ENCODE data around the gene GDF7. TPM values are rescaled to one million over a fixed set of nuclear protein-coding genes. Genes with fewer than 3 reads are reported as not detected.

GDF7 gene
- total and polyA plus RNA-seq, 2 donors (not counting 3 experiments of a cell fraction or from before 2014, with no cell fraction given): 3.7 to 3.9 TPM

- H2AFZ ChIP-seq (ENCODE audit: low read depth, low read length): peak overlapping the region; percentile 96
- H3K4me3 ChIP-seq (replicated peaks in 1 of 3; ENCODE audit: insufficient read depth in 1 of 3, low read depth in 1 of 3, low read length in 3 of 3): peak overlapping the region in 1 of 3 experiments; percentile 52
- ChIA-PET POLR2A (interaction anchor here (1.1 to 3.3 kb wide), 2 partner anchors 171 to 205 kb away, joined by 3 to 12 read pairs; partner anchors contain the start of genes LDAH and RHOB), CTCF (interaction anchor here (0.8 to 3.5 kb wide), 23 partner anchors 9 to 311 kb away, joined by 3 to 22 read pairs (median 4); partner anchors contain the start of genes GDF7 and RHOB)
- no peaks in the 10 kb centered on the region for H3K9me3 ChIP-seq (replicated peaks; ENCODE audit: control insufficient read depth, insufficient read depth, low read length)
- TF ChIP-seq POLR2AphosphoS5 (IDR thresholded peaks at IDR 0.05; ENCODE audit: insufficient read depth, low read depth, low read length) (no peak), FOS (IDR thresholded peaks at IDR 0.05; ENCODE audit: borderline replicate concordance, insufficient read depth, low read length) (no peak)
- DNase-seq (ENCODE audit: low read depth, low spot score) (no peak), FAIRE-seq (no peak)
- peak overlapping the region; percentile 33 for H3K9ac ChIP-seq (replicated peaks; ENCODE audit: extremely low read depth, insufficient read depth, low read length)
- H3K27ac ChIP-seq (ENCODE audit: insufficient read depth, low read depth, low read length): no peak overlapping the region
- H3K4me1 ChIP-seq (ENCODE audit: control insufficient read depth, extremely low read depth, insufficient read depth, low read length): peaks cover 10% of the 10 kb centered on the region
- no TSS peak for BruUV-seq (replicated peaks)
- H3K4me2 ChIP-seq (ENCODE audit: insufficient read depth, low read length): peak overlapping the region; percentile 75
- H3K36me3 ChIP-seq (ENCODE audit: control insufficient read depth in 2 of 2, extremely low read depth in 1 of 2, insufficient read depth in 2 of 2, low read length in 2 of 2): no peaks in the 10 kb centered on the region
- no peaks in the 10 kb centered on the region for H3K9me1 ChIP-seq (replicated peaks; ENCODE audit: control insufficient read depth, extremely low read depth, insufficient read depth, low read length)
- dilution Hi-C loops (cut with MboI; ENCODE audit: extremely low pct_ligation_motif_present, low sequenced_read_pairs): no loop called here
- H4K20me1 ChIP-seq (replicated peaks; ENCODE audit: control insufficient read depth, extremely low read depth, insufficient read depth, low read length): no peaks in the 10 kb centered on the region
- H3K27me3 ChIP-seq (ENCODE audit: control insufficient read depth in 2 of 2, insufficient read depth in 2 of 2, low read length in 2 of 2): peaks cover 9 to 14% of the 10 kb centered on the region in 2 experiments
- intact Hi-C loops (cut with micrococcal nuclease): loop anchor here (1.0 kb wide), 1 partner anchor 208 kb away; no protein-coding TSS in a partner anchor
- no peaks in the 10 kb centered on the region for H3K79me2 ChIP-seq (ENCODE audit: control insufficient read depth, insufficient read depth, low read length)
Measured at GRCh38 chr2:20651731-20652099, 15.2 kb upstream of the GDF7 start.

GRCh38 chr2:20652141-20652540 is 14.8 kb upstream of the GDF7 start:
- Histone ChIP-seq H3K27me3 (ENCODE audit: control insufficient read depth in 2 of 2, insufficient read depth in 2 of 2, low read length in 2 of 2) (peaks cover 9 to 17% of the 10 kb centered on the region in 2 experiments), H3K79me2 (ENCODE audit: control insufficient read depth, insufficient read depth, low read length) (no peaks in the 10 kb centered on the region), H3K9me1 (replicated peaks; ENCODE audit: control insufficient read depth, extremely low read depth, insufficient read depth, low read length) (no peaks in the 10 kb centered on the region), H3K36me3 (ENCODE audit: control insufficient read depth in 2 of 2, extremely low read depth in 1 of 2, insufficient read depth in 2 of 2, low read length in 2 of 2) (no peaks in the 10 kb centered on the region), H2AFZ (ENCODE audit: low read depth, low read length) (no peak overlapping the region), H4K20me1 (replicated peaks; ENCODE audit: control insufficient read depth, extremely low read depth, insufficient read depth, low read length) (no peaks in the 10 kb centered on the region), H3K4me1 (ENCODE audit: control insufficient read depth, extremely low read depth, insufficient read depth, low read length) (peaks cover 10% of the 10 kb centered on the region), H3K4me2 (ENCODE audit: insufficient read depth, low read length) (no peak overlapping the region), H3K27ac (ENCODE audit: insufficient read depth, low read depth, low read length) (no peak overlapping the region), H3K9ac (replicated peaks; ENCODE audit: extremely low read depth, insufficient read depth, low read length) (no peak overlapping the region), H3K9me3 (replicated peaks; ENCODE audit: control insufficient read depth, insufficient read depth, low read length) (no peaks in the 10 kb centered on the region), H3K4me3 (replicated peaks in 1 of 3; ENCODE audit: insufficient read depth in 1 of 3, low read depth in 1 of 3, low read length in 3 of 3) (no peak overlapping the region)
- POLR2A ChIA-PET: interaction anchor here (3.3 kb wide), 1 partner anchor 205 kb away, joined by 12 read pairs; the partner anchor contains the start of gene RHOB
- TF ChIP-seq POLR2A (IDR thresholded peaks at IDR 0.05; ENCODE audit: low read depth, low read length): no peak
- no peak for TF ChIP-seq JUN (IDR thresholded peaks at IDR 0.05; ENCODE audit: borderline replicate concordance, insufficient read depth, insufficient read length, low read depth)
- TF ChIP-seq POLR2AphosphoS5 (IDR thresholded peaks at IDR 0.05; ENCODE audit: insufficient read depth, low read depth, low read length): no peak
- no peak for TF ChIP-seq CTCF (IDR thresholded peaks at IDR 0.05; ENCODE audit: extremely low read depth in 1 of 2, insufficient read depth in 1 of 2, low read depth in 1 of 2, low read length in 2 of 2)
- TF ChIP-seq MAX (IDR thresholded peaks at IDR 0.05; ENCODE audit: insufficient read depth, insufficient read length): no peak
- no peak for TF ChIP-seq FOS (IDR thresholded peaks at IDR 0.05; ENCODE audit: borderline replicate concordance, insufficient read depth, low read length)
- BruUV-seq (replicated peaks): no TSS peak
- dilution Hi-C loops (cut with MboI; ENCODE audit: extremely low pct_ligation_motif_present, low sequenced_read_pairs): no loop called here
- CTCF ChIA-PET: interaction anchor here (1.2 to 3.5 kb wide), 5 partner anchors 9 to 273 kb away, joined by 3 to 22 read pairs (median 12); partner anchors contain the start of gene GDF7
- intact Hi-C loops (cut with micrococcal nuclease): no loop called here
- DNase-seq (ENCODE audit: low read depth, low spot score) (no peak), FAIRE-seq (no peak)
